Epithelial cell of esophagus (primary cell): ENCODE measurements around the gene UTF1.
"Not testable (repeated sequence)": the region's sequence is repeated elsewhere in the genome, so short reads cannot be mapped to it uniquely, and the experiment has no call there.

Source experiments
- DNase-seq: peaks from one replicate; pipeline ENCODE4 v3.0.0; 2010; ENCODE audit warnings: low read depth
- H3K4me3 ChIP-seq: 2 replicates; pipeline ENCODE4 v1.5.1; 2011; ENCODE audit warnings: mild to moderate bottlenecking, low read length, control low read depth
- CTCF ChIP-seq: IDR thresholded peaks from 2 replicates; pipeline ENCODE4 v1.5.1; 2011; ENCODE audit warnings: low read depth, mild to moderate bottlenecking, low read length, control low read depth, inconsistent platforms; ENCODE audit not compliant: insufficient read depth; ENCODE audit errors: missing control alignments

Gene UTF1

GRCh38 chr10:133221331-133221730, 8.7 kb upstream of the UTF1 start:
- no peak for TF ChIP-seq CTCF
- no peak for DNase-seq
- H3K4me3 ChIP-seq, result no peak overlapping the region

GRCh38 chr10:133221756-133222155, 8.3 kb upstream of the UTF1 start:
- not testable (repeated sequence) for DNase-seq, H3K4me3 ChIP-seq

GRCh38 chr10:133224076-133224475, 5.9 kb upstream of the UTF1 start:
- DNase-seq, result no peak
- TF ChIP-seq CTCF, result no peak
- no peak overlapping the region for H3K4me3 ChIP-seq

- H3K4me3 ChIP-seq, result no peak overlapping the region
- no peak for TF ChIP-seq CTCF
- DNase-seq, result no peak
These were observed 5.2 kb upstream of the UTF1 start for GRCh38 chr10:133224756-133225372.

- no peak for DNase-seq
- TF ChIP-seq CTCF, result no peak
- H3K4me3 ChIP-seq, result no peak overlapping the region
These were observed 4.3 kb upstream of the UTF1 start for GRCh38 chr10:133225707-133226191.

- peak; percentile 32 for DNase-seq
- TF ChIP-seq CTCF, result peak; percentile 21
- no peak overlapping the region for H3K4me3 ChIP-seq
These were observed 3.7 kb upstream of the UTF1 start for GRCh38 chr10:133226251-133226808.

- no peak for TF ChIP-seq CTCF
- no peak for DNase-seq
- H3K4me3 ChIP-seq, result no peak overlapping the region
These were observed 2.8 kb upstream of the UTF1 start for GRCh38 chr10:133227256-133227655.
